ENCODE measurements around the gene TXNRD2. TPM values are rescaled to one million over a fixed set of nuclear protein-coding genes. Genes with fewer than 3 reads are reported as not detected.

TXNRD2 gene
- total RNA-seq, 2 experiments from 2014 or later, result 24.7 to 28.9 TPM

DNA sequence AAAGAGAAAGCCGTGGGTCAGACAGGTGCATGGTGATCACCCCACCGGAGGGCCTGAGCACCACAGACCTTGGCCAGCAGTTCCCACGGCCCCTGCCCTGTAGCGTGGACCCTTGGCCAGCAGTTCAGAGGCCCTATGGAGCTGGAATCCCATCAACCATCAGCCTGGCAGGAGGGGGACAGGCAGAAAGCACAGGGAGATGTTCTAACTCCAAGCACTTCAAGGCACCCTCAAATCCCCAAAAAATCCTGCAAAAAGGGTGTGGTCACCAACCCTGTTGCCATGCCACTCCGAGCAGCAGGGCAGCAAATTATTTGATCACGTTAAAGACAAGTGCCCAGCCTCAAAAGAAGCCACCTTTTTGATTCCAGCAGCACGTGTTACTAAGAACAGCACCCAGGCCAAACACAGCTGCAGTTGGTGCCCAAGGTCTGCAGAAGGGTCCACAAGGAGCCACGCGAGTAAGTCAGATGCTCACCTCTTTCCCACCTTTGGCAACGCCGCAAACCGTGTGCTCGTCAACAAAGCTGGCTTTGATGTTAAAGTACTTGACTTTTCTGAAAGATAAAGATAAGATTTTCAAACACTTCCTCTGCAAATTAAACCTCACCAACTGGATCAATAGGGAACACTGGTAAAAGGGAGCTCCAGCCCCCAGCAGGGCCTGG, 26.2 kb downstream of the TXNRD2 start:
- Histone ChIP-seq H3K9me3 (ENCODE audit: low read length) (no peaks in the 10 kb centered on the region), H4K20me1 (ENCODE audit: insufficient read depth, low read length) (no peaks in the 10 kb centered on the region), H3K27ac (ENCODE audit: low read depth, low read length, poor library complexity, severe bottlenecking) (no peak overlapping the region), H3K9me2 (ENCODE audit: insufficient read depth, low read length) (no peaks in the 10 kb centered on the region), H3K4me1 (ENCODE audit: insufficient read depth, low read length, poor library complexity, severe bottlenecking) (peaks cover 4% of the 10 kb centered on the region), H3K36me3 (ENCODE audit: insufficient read depth, low read length) (no peaks in the 10 kb centered on the region; the same call in 1 of the 2 replicates), H3K79me2 (ENCODE audit: insufficient read depth, low read depth, low read length) (no peaks in the 10 kb centered on the region), H3K4me3 (ENCODE audit: low read depth, low read length, poor library complexity, severe bottlenecking) (no peak overlapping the region), H3K4me2 (ENCODE audit: low read length) (no peak overlapping the region), H2AFZ (ENCODE audit: low read length) (no peak overlapping the region)
- intact Hi-C loops (cut with micrococcal nuclease; ENCODE audit: unreplicated experiment), result no loop called here
- TF ChIP-seq, protein P1, sequence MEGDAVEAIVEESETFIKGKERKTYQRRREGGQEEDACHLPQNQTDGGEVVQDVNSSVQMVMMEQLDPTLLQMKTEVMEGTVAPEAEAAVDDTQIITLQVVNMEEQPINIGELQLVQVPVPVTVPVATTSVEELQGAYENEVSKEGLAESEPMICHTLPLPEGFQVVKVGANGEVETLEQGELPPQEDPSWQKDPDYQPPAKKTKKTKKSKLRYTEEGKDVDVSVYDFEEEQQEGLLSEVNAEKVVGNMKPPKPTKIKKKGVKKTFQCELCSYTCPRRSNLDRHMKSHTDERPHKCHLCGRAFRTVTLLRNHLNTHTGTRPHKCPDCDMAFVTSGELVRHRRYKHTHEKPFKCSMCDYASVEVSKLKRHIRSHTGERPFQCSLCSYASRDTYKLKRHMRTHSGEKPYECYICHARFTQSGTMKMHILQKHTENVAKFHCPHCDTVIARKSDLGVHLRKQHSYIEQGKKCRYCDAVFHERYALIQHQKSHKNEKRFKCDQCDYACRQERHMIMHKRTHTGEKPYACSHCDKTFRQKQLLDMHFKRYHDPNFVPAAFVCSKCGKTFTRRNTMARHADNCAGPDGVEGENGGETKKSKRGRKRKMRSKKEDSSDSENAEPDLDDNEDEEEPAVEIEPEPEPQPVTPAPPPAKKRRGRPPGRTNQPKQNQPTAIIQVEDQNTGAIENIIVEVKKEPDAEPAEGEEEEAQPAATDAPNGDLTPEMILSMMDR (conservative IDR thresholded peaks at IDR 0.05; ENCODE audit: low read length), result no peak
- no peak for TF ChIP-seq EZH2phosphoT487 (IDR thresholded peaks at IDR 0.05; ENCODE audit: borderline replicate concordance, low read depth, low read length)
- no TSS peak for BruUV-seq (replicated peaks)
- ChIA-PET CTCF (ENCODE audit: unreplicated experiment) (interaction anchor here (0.6 kb wide), 1 partner anchor 185 kb away, joined by 3 read pairs; no protein-coding TSS in a partner anchor), POLR2A (no interaction called here)
- no peak for DNase-seq (ENCODE audit: low spot score)

DNA sequence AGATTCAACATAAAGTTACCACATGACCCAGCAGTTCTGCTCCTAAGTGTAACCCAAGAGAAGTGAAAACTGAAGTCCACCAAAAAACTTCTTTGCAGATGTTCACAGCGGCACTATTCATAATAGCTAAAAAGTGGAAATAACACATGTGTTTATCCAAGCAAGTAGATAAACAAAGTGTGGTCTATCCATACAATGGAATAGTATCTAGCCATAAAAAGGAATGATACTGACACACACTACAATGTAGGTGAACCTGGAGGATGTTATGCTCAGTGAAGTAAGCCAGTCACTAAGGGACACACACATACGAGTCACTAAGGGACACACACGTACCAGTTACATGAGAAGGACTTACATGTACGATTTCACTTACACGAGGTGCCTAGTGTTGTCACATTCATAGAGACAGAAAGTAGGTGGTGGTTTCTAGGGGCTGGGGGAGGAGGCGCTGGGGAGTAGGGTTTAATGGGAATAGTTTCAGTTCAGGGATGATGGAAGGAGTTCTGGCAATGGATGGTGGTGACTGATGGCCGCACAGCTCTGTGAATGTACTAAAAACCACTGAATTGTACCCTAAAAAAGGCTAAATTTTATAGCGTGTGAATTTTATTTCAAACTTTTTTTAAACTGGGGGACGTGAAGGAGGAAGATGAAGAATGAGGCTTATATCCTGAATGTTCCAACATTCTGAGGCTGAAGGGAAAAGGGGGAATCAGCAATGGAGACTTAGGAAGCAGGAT, 27.2 kb downstream of the TXNRD2 start:
- Histone ChIP-seq H3K4me3 (ENCODE audit: low read depth, low read length, poor library complexity, severe bottlenecking) (no peak overlapping the region), H3K4me2 (ENCODE audit: low read length) (no peak overlapping the region), H3K9me2 (ENCODE audit: insufficient read depth, low read length) (no peaks in the 10 kb centered on the region), H3K36me3 (ENCODE audit: insufficient read depth, low read length) (no peaks in the 10 kb centered on the region; the same call in 1 of the 2 replicates), H3K27ac (ENCODE audit: low read depth, low read length, poor library complexity, severe bottlenecking) (no peak overlapping the region), H3K4me1 (ENCODE audit: insufficient read depth, low read length, poor library complexity, severe bottlenecking) (peaks cover 9% of the 10 kb centered on the region), H3K9me3 (ENCODE audit: low read length) (no peaks in the 10 kb centered on the region), H4K20me1 (ENCODE audit: insufficient read depth, low read length) (no peaks in the 10 kb centered on the region), H3K79me2 (ENCODE audit: insufficient read depth, low read depth, low read length) (no peaks in the 10 kb centered on the region), H2AFZ (ENCODE audit: low read length) (no peak overlapping the region)
- ChIA-PET POLR2A (no interaction called here), CTCF (ENCODE audit: unreplicated experiment) (no interaction called here)
- TF ChIP-seq, protein P1 (conservative IDR thresholded peaks at IDR 0.05; ENCODE audit: low read length), result no peak
- TF ChIP-seq EZH2phosphoT487 (IDR thresholded peaks at IDR 0.05; ENCODE audit: borderline replicate concordance, low read depth, low read length), result no peak
- intact Hi-C loops (cut with micrococcal nuclease; ENCODE audit: unreplicated experiment), result loop anchor here (5.0 kb wide), 1 partner anchor 72 kb away; no protein-coding TSS in a partner anchor
- no peak for DNase-seq (ENCODE audit: low spot score)
- BruUV-seq (replicated peaks), result no TSS peak

Data from OCI-LY7 (cell line).